GM03348 (cell line): ENCODE results near the gene CHGA.

Source experiments
- DNase-seq: peaks from one replicate; pipeline ENCODE4 v3.0.0; 2012; ENCODE audit warnings: low spot score

Gene CHGA, protein sequence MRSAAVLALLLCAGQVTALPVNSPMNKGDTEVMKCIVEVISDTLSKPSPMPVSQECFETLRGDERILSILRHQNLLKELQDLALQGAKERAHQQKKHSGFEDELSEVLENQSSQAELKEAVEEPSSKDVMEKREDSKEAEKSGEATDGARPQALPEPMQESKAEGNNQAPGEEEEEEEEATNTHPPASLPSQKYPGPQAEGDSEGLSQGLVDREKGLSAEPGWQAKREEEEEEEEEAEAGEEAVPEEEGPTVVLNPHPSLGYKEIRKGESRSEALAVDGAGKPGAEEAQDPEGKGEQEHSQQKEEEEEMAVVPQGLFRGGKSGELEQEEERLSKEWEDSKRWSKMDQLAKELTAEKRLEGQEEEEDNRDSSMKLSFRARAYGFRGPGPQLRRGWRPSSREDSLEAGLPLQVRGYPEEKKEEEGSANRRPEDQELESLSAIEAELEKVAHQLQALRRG

DNA sequence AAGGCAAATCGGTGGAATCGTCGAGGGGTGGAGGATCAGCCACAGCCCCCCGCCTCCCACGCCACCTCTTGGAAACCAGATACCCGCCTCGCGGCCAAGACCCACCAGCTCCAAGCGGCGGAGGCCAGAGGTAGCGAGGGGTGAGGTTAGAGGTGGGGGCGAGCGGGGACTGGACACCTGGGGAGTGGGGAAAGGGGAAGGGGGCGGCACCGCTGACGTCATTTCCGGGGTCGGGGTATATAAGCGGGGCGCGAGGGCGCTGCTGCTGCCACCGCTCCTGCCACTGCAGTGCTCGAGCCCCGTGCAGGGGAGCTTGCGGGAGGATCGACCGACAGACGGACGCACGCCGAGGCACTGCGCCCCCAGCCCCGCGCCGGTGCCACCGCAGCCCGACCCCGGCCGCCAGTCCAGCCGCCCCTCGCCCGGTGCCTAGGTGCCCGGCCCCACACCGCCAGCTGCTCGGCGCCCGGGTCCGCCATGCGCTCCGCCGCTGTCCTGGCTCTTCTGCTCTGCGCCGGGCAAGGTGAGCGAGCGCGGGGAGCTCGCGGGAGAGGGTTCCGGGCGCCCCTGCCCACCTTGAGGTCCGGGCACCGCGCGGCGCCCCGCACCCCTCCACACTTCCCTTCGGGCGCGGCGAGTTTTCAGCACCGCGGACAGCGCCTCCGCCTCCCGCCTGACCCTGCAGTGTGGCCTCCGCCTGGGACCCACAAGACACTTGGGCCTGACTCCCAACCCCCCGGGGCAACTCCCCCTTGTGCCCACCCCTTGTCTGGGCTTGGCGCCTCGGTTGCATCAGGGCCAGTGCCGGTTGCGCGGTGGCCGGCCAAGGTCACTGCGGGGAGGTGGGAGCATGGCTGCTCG, at the start of gene CHGA:
Gene CHGA (plus strand): TSS at position 268 of the 861 bp plus-strand sequence. CDS start 210 bp downstream, at position 478.
- DNase-seq = peak; percentile 77

DNA sequence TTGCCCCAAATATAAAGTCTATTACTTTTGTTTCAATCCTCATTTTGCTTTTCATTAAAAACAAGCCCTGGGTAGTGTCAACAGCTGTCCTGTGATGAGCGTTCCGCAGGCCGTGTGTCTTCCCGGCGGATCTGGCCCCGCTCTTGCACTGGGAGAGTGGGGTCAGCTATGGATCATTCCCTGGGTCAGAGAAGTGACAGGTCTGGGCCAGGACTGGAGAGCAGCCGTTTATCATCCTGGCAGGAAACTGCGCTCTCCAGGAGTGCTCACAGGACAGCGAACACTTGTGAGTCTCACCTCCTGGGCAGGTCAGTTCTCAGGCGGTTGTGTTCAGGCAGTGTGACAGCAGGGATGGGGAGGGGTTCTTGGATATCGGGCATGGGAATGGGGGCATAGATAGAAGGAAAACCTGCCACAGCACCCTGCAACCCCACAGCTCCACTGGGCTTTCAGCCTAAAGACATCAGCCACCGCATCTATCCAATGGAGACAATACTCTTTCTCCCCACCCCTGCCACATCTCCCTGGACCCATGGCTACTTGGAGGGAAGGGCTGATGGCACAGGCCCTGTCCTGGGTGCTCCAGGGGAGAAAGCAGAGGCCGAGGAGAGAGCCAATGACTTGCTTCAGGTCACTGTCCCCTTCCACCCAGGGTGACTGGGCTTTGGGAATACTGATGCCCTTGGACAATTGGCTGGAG, 47.8 kb upstream of the CHGA start:
- DNase-seq = no peak

DNA sequence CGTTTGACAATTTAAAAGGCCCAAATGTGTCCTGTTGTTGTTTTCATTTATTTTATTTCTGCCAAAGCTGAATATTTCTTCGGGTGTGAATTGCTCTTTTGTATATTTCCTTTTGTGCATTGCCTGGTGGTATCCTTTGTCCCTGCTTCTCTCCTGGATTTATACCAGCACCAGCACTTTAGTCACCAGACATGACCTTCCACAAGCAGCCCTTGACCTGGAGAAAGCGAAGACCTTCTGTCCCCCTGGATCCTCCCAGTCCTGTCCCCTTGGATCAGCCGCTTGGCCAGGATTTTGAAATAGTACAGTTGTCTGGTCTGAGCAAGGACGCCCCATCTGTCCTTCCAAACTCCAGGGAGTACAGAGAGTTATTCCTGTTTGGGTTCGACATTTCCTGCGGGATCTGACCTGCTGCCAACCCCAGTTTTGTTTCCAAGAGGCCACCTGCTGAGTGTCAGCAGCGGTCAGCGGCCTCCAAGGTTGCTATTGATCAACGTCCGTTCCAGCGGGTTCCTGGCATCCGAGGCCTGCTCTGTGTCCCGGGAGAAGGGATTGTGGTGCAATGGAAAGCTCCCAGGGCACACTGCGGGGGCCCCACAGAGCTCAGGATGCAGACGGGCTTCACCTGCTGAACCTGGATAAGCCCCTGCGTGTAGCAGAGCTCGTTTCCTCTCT, 45.1 kb upstream of the CHGA start:
- DNase-seq = no peak

DNA sequence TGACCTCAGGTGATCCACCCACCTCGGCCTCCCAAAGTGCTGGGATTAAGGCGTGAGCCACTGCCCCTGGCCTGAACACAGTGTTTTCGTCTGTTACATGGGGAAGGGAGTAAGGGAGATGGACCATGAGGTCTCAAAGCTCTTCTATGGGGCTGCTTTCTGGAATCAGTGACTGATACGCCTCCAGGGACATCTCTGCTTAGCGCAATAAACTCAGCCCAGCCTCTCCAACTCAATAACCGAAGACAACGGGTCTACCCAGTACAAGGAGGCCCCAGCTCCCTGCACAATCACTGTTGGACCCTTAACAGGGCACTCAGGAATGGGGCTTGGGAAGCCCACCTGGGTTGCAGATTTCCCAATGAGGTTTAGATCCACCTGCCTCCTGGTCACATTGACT, 42.6 kb upstream of the CHGA start:
- no peak for DNase-seq

DNA sequence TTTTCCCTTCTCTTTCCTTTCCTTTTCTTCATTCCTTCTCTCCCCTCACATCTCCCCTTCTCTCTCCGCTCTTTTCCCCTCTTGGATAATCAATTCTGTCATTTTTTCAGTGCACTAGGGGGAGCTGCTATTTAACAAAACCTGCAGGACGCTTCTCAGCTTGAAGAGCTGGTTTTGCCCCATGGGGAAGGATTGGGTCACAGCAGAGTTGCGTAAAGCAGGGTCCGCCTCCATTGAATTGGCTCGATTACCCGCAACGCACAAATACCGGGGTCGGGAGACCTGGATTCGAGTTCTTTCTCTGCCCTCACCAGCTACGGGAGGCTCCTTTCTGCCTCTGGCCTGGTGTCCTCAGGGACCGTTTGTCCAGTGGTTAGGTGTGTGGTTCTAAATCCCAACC, 42.1 kb upstream of the CHGA start:
- DNase-seq = peak; percentile 67

DNA sequence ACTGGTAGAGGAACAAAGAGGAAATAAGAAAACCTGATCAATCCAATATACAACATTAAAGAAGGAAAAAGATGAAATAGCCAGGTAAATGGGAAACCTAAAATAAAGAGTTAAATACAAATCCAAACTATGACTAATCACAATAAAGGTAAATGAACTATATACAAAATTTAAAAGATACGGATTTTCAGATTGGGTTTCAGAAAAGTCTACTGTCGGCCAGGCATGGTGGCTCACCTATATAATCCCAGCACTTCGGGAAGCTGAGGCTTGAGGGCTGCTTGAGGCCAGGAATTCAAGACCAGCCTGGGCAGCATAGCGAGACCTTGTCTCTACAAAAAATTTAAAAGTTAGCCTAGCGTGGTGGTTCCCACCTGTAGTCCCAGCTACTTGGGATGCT, 39.9 kb upstream of the CHGA start:
- no peak for DNase-seq

DNA sequence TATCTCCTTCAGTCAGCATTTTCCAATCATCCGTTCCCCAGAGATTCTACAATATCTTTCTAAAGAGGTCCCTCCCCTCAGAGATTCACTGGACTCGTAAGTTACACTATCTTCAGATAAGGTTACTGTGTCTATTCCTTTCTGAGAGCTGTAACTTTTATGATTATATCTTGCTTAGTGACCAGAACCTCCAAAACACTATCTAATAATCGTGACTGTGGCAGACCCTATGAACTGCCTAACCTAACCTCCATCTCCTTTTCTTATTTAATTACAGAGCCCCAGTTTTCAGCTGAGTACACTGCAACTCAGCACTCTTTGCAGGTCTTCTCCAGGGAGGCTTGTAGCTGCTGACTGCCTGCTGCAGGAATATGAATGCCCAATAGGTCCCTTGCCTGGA, 38.5 kb upstream of the CHGA start:
- no peak for DNase-seq

DNA sequence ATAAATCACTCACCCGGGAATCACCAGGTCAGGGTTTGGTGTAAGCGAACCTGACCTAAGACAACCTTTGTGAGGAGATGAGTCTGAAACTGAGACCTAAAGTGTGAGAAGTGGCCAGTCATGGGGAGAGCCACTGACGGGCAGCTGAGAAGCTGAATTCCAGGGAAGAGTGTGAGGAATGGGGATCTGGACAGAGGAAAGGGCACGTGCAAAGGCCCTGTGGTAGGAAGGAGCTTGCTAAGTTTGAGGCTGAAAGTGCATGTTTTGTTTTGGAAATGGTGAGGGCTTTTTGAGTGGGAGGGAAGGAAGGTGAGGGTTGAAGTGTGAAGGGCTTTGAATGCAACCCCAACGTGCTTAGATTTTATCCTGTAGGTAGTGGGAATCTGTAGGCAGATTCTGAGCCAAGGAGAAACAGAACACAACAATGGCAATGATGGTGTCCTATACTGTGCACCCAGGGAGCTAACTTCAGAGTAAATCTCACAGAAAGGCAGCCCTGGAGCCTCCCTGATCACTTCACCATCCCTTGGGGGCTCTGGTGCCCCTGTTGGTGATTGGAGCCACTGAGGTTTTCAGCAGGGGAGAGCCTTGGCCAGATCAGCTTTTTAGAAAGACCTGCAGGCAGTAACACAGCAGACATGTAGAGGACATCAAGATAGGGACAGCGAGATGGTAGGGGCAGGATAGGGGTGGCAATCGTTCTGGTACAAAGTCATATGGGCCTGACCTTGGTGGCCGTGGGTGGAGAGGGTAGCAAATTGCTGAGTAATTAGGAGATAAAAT, 37.5 kb upstream of the CHGA start:
- no peak for DNase-seq

DNA sequence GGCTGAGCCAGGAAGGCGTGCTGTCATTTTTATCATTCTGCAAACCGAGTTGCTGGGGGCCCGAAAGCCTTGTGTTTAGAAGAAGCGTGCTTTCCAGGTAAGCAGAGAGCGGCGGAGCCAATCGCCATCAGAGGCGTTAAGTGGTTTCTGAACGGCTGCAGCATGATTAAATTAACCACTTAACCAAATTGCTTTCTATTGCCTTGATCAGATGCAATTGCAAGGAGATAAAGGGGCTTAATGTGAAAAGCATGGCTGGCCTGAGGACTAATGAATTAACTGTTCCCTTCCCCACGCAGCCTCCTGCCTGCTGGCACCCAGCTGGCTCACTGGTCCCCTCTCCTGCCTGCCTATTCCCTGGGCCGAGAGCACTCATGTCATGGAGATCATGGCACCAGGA, 36.6 kb upstream of the CHGA start:
- no peak for DNase-seq

DNA sequence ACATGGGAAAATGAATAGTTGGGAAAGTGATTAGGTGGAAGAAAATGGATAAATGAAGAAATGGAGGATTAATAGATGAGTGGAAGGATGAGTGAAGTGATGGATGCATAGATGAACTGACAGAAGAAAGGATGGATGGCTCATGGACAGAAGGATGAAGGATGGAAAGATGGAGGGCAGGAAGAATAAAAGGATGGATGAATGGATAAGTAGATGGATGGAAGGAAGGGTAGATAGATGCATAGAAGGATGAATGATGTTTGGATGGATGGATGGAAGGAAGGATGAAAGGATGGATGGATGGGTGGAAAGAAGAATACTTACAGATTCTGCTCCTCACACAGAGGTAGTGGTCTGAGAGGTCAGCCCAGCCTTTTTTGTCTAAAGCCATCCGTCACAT, 35.8 kb upstream of the CHGA start:
- DNase-seq = no peak

DNA sequence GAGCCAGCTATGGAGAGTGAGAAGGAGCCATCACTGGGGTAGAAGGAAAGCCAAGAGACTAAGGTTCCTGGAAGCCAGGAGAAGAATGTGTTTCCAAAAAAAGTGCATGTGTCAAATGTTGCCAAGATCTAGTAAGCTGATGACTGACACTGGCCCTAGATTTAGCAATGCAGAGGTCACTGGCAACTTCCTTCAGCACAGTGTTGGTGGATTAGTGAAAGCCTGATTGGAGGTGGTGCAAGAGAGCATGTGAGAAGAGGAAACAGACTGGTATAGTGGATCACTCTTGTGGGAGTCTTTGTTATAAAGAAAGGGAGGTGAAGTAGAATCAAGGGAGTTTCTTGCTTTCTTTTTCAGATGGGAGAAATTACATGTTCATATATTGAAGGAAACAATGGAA, 34.1 kb upstream of the CHGA start:
- no peak for DNase-seq

DNA sequence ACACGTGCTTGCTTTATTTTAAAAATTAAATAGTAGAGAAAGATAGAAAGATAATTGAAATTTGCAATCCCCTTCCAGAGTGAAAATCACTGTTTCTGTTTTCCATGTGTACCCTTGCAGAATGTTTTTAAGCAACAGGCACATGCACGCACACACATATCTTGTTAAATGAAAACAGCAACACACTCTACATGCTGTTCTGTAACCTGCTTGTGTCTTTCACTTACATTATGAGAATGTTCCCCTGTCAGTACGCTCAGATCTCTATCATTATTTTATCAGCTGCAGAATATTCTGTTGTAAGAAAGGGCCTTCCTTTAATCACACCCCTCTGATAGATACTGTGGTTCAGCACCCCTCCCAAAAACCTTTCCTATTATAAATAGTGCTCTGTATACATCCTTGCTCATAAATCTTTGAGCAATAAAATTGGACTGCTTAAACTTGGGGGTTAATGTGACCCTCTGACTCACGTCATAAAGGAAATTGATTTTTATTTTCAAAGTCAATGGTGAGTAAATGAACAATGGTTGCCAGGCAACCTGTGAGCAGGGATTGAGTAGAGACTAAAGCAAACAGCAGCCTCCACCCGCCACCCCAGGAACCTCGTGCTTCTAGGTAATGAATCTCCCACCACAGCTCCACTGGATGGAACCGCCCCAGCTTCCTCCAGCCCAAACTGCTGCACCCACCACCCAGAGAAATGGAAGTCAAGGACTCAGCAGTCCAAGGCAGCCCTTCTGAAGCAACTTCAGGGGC, 31.9 kb upstream of the CHGA start:
- no peak for DNase-seq

DNA sequence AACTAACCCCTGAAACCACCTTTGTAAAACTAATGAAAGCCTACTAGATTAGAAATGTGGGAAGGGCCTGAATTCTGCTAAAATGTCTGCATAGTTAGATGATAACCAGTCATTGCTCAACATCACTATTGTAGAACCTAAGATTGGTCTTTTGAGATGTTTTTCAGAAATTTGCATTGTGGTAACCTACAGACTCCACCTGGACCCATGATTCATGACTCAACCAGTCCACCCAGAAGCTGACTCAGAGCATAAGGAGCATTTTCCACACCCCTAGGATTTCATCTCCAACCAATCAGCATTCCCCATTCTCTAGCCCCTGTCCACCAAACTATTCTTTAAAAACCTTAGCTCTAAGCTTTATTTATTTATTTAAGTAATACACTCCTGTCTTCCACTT, 30.4 kb upstream of the CHGA start:
- no peak for DNase-seq

DNA sequence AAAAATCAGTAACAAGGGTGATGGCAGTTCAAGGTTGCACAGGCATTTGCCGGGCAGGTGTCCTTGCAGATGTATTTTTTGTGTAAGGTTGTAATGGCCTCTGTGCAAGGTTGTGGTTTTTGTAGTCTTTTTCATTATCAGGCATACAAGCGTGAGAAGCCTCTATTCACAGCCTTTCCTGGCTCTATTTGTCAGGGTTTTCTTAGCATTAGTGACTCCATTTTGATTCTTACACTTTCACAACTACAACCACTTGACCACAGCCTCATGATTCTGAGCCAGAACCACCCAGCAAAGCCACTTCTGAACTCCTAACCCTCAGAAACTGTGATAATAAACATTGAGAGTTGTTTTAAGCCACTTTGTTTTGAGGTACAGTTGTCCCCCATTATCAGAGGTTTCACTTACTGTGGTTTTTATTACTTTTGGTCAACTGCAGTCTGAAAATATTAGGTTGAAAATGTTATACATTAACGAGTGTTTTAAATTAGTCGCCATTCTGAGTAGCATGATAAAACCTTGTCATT, 27.5 kb upstream of the CHGA start:
- DNase-seq = no peak

DNA sequence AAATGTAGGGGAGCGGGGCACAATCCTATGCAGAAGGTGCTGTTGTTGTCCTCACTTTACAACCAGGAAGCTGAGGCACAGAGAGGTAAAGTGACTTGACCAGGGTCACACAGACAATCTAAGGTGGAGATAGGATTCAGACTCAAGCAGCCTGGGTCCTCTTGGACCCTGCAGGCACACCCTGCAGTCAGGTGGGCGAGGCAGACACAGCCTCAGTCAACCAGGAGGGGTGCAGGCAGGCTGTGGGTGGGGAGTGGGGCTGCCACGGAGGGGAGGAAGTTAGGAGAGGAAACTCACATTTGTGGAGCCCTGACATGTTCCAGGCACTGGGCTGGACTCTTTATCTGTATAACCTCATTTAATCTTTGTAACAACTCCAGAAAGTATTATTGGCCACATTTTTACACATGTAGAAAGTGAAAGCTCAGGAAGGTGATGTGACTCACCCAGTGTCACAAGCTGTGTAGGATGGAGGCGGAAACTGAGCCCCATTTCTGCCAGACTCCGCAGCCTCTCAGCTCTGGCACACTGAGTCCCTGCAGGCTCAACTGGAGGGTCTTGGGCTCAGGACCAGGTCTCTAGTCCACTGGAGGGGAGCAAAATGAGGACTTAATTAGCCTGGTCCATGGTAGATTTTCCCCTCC, 24.9 kb upstream of the CHGA start:
- no peak for DNase-seq

DNA sequence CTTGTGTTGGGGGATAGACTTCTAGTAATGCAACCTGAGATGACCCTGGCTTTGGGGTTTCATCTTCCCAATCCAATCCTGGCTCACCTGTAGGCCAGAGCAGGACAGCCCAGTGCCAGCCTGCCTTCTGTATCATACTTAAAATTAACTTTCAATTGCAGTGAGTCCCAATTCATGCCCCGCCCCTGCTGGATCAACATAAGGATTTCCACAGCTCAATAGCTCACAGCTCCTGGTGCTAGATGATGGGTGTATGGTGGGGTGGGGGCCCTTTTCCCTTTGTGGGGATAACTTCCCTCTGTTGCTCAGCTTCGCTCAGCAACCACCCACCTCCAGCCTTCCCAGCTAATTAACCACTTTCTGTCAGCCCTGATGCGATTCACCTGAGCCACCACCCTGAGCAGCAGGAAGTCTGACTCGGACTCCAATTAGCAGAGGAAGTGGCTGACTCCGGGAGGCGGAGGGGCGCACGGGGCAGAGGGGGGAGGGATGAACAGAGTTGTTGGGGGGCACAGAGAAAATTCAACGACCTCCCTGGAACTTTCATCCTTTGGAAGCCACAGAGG, 24.3 kb upstream of the CHGA start:
- DNase-seq = no peak

DNA sequence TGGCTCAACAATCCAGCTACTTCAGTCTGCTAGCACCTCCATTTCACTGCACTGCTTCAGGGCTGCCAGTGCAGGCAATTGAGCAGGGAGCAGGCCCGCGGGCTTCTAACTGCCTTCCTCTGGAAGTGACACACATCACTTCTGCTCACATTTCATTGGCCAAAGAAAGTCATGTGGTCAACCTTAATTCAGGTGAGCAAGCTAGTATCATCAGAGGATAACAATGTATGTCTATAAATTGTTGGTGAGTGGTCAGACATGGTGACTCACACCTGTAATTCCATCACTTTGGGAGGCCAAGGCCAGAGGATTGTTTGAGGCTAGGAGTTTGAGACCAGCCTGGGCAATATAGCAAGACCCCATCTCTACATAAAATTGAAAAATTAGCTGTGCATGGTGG, 22.3 kb upstream of the CHGA start:
- no peak for DNase-seq

DNA sequence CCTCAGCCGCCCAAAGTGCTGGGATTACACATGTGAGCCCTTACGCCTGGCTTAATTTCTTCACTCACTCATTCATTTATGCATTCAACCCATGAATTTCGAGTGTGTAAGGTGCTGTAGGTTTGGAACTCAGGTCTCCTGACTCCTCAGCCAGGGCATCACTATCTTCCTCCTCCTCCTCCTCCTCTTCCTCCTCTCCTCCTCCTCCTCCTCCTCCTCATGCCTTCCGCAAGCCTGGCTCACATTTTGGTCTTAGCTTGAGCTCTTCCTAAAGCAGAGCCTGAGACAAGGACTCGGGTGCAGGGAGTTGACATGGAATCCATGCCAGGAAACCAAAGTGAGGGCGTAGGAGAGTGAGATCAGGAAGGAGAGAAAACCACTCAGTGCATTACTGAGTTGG, 20.8 kb upstream of the CHGA start:
- no peak for DNase-seq

DNA sequence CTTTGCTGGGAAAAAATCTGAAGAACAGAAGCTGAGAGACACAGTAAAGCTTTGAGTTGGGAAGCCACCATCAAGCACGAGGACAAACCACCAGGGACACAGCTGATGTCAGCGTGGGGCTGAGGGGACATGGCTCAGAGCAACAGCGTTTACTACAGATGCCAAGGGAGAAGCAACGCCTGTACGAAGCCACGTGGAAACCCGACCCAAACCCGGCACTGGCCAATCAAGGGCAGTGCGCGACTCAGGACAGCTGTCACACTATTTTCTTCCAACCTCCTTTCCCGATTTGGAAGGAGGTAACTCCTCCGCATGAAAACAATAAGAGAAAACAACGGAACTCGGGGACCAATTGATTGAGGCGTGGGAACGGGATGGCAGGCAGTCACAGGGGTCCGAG, 20.2 kb upstream of the CHGA start:
- DNase-seq = no peak
